Body of pancreas (tissue), 4 donors: ENCODE data around the gene INPP5D. TPM values are rescaled to one million over a fixed set of nuclear protein-coding genes. Genes with fewer than 3 reads are reported as not detected.

Experiments used
- ATAC-seq: fragments of 150-250 bp; one replicate; pipeline ENCODE4 v1.9.1; 2016
- DNase-seq, 4 donors: peaks; one replicate each; pipeline ENCODE4 v3.0.0-alpha.2; 2019
- H3K27ac ChIP-seq, 4 donors: fragments of 200-600 bp; sonication (generic); 1 replicate in 3 of 4; 2 replicates in 1 of 4; pipeline versions ENCODE4 v1.5.1 to v1.6.1; 2016 to 2019; ENCODE audit warnings: mild to moderate bottlenecking in 1 of 4, mixed read lengths in 1 of 4, moderate library complexity in 1 of 4
- H3K27me3 ChIP-seq, 2 donors: fragments of 200-600 bp; sonication (generic); one replicate each; pipeline ENCODE4 v1.6.0; 2016; ENCODE audit warnings: mild to moderate bottlenecking in 1 of 2
- H3K36me3 ChIP-seq, 2 donors: fragments of 200-600 bp; sonication (generic); replicated peaks in 1 of 2; 2 replicates each; pipeline ENCODE4 v1.5.1; 2016; ENCODE audit warnings: low read depth in 2 of 2; ENCODE audit not compliant: insufficient read depth in 1 of 2
- H3K4me1 ChIP-seq: fragments of 200-600 bp; sonication (generic); one replicate; pipeline ENCODE4 v1.6.0; 2016
- H3K4me3 ChIP-seq, 2 donors: fragments of 200-600 bp; sonication (generic); 1 replicate in 1 of 2; 2 replicates in 1 of 2; pipeline ENCODE4 v1.5.1; 2016 to 2019
- H3K9me3 ChIP-seq, 3 donors: fragments of 200-600 bp; sonication (generic); 1 replicate in 2 of 3; 2 replicates in 1 of 3; pipeline ENCODE4 v1.5.1; 2016
- POLR2A ChIP-seq, 3 donors: fragments of 450-650 bp; IDR thresholded peaks; one replicate each; pipeline ENCODE4 v1.6.1; 2016; ENCODE audit warnings: antibody characterized with exemption in 3 of 3, mild to moderate bottlenecking in 2 of 3
- WGBS, 2 donors: methylation state at CpG; one replicate each; pipeline ENCODE4 v1.1.5; 2017; 5-methylcytosine and 5-hydroxymethylcytosine counted together
- intact Hi-C: fragments of 100-400 bp; cut with DNase I; formaldehyde crosslinking; loops from one replicate; pipeline ENCODE4 v1.15.1; 2023
- small RNA-seq: library from RNA; depleted of rRNA; stranded (forward); fragments of <200 nt; gene quantifications from one replicate; pipeline ENCODE3, GENCODE V24; 2016
- total RNA-seq, 2 donors: library from RNA; depleted of rRNA; stranded (reverse); fragments of >200 nt; gene quantifications; one replicate each; pipeline ENCODE4 v1.1.0, GENCODE V29; 2016
- TF ChIP-seq, protein P1 (sequence below), 7 experiments: fragments of 450-650 bp in 4 of 7; fragments of 200-600 bp in 3 of 7; sonication (generic) in 3 of 7; IDR thresholded peaks; one replicate each; pipeline ENCODE4 v1.5.1; 2016 to 2019; ENCODE audit warnings: antibody characterized with exemption in 7 of 7

The INPP5D gene
- total RNA-seq, 2 donors from 2014 or later: 0.99 to 8.8 TPM

DNA sequence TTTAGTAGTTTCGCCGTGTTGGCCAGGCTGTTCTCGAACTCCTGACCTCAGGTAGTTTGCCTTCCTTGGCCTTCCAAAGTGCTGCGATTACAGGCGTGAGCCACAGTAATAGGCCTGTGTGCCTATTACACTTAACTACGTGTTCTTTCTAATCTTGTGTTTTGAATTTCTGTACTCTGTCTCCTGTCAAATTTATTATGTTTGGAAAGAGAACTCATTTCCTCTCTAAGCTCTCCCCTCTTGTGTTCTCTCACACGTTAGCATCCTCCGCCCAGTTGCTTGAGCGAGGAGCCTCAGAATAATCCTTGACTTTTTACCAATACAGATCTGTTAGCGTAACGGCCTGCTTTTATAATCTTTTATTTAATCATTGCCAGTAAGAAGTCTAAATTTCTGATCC, 195.0 kb downstream of the INPP5D start:
- no peaks in the 10 kb centered on the region for H3K27me3 ChIP-seq
- 85 to 86% methylated on average over 11 of the region's 11 CpGs for WGBS, 2 donors
- intact Hi-C loops: no loop called here
- H3K36me3 ChIP-seq: peaks cover 0 to 8% of the 10 kb centered on the region in 2 donors
- peaks cover 22% of the 10 kb centered on the region for H3K4me1 ChIP-seq
- no peak for DNase-seq
- TF ChIP-seq POLR2A (IDR thresholded peaks at IDR 0.05): no peak
- TF ChIP-seq, protein P1, sequence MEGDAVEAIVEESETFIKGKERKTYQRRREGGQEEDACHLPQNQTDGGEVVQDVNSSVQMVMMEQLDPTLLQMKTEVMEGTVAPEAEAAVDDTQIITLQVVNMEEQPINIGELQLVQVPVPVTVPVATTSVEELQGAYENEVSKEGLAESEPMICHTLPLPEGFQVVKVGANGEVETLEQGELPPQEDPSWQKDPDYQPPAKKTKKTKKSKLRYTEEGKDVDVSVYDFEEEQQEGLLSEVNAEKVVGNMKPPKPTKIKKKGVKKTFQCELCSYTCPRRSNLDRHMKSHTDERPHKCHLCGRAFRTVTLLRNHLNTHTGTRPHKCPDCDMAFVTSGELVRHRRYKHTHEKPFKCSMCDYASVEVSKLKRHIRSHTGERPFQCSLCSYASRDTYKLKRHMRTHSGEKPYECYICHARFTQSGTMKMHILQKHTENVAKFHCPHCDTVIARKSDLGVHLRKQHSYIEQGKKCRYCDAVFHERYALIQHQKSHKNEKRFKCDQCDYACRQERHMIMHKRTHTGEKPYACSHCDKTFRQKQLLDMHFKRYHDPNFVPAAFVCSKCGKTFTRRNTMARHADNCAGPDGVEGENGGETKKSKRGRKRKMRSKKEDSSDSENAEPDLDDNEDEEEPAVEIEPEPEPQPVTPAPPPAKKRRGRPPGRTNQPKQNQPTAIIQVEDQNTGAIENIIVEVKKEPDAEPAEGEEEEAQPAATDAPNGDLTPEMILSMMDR (IDR thresholded peaks at IDR 0.05): no peak
- H3K9me3 ChIP-seq: no peaks in the 10 kb centered on the region
- no peak for ATAC-seq
- no peak overlapping the region for H3K4me3 ChIP-seq
- no peak overlapping the region for H3K27ac ChIP-seq

DNA sequence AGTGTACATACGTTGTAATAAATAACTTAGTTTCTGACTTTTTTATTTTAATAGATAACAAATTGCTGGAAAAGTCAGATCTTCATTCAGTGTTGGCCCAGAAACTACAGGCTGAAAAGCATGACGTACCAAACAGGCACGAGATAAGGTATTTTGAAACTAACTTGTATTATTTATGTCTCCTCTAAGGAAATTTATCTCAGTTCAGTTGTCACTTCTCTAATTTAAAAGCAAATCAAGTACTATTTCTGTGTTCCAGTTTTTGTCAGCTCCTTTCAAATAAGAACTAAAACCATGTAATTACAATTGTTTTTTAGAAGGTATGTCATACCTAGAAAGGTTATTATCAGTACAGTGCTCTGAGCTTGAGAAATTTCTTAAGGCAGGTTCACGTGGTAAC, 195.9 kb downstream of the INPP5D start:
- 70% methylated on average over 4 of the region's 4 CpGs for WGBS, 2 donors
- ATAC-seq: no peak
- Histone ChIP-seq H3K4me3 (no peak overlapping the region), H3K27ac (no peak overlapping the region), H3K27me3 (no peaks in the 10 kb centered on the region), H3K4me1 (peaks cover 22% of the 10 kb centered on the region), H3K36me3 (peaks cover 0 to 15% of the 10 kb centered on the region in 2 donors), H3K9me3 (no peaks in the 10 kb centered on the region)
- DNase-seq: no peak
- TF ChIP-seq, protein P1 (IDR thresholded peaks at IDR 0.05): no peak
- no peak for TF ChIP-seq POLR2A (IDR thresholded peaks at IDR 0.05)
- intact Hi-C loops: no loop called here

Small RNA genes lying within 50 kb of the gene (small RNA-seq; reads per million reads assigned to genes)
- not detected for gene RN7SL32P

Other genes starting within 250 kb of the INPP5D start
- 1 to 10 TPM in 1 of 2 donors, not detected in 1; 1.8 TPM for gene SNORC, start 190.1 kb upstream of the INPP5D start, total RNA-seq
- gene NGEF, start 47.1 kb upstream of the INPP5D start, total RNA-seq: 1 to 10 TPM; 4.9 to 7.0 TPM
- not detected for gene NEU2, start 27.7 kb upstream of the INPP5D start, total RNA-seq
- 10 to 100 TPM; 23.7 to 29.1 TPM for gene ATG16L1, start 191.3 kb downstream of the INPP5D start, total RNA-seq
- gene SAG, start 247.5 kb downstream of the INPP5D start, total RNA-seq: not detected